LNCaP clone FGC (cell line): ENCODE measurements around the gene TVP23A.

ENCODE experiments used
- DNase-seq: peaks from one replicate; pipeline ENCODE4 v3.0.0-alpha.2; 2011; ENCODE audit warnings: low read depth
- H3K4me3 ChIP-seq: 2 replicates; pipeline ENCODE4 v1.5.1; 2011; ENCODE audit warnings: mild to moderate bottlenecking, low read depth, low read length, control low read depth
- CTCF ChIP-seq: IDR thresholded peaks from 2 replicates; pipeline ENCODE4 v1.5.1; 2012; ENCODE audit warnings: mild to moderate bottlenecking; ENCODE audit not compliant: control insufficient read depth, insufficient read depth; ENCODE audit errors: extremely low read depth

Gene TVP23A

GRCh38 chr16:10817963-10818941 is at the start of gene TVP23A:
TSS of gene TVP23A (minus strand) at chr16:10818794. CDS start at chr16:10818493, 301 bp downstream.
- no peak within 1 kb of the TSS for H3K4me3 ChIP-seq
- TF ChIP-seq CTCF, result no peak
- DNase-seq, result no peak

- H3K4me3 ChIP-seq, result no peak overlapping the region
- no peak for TF ChIP-seq CTCF
- no peak for DNase-seq
These were observed 49.6 kb upstream of the TVP23A start for GRCh38 chr16:10868104-10868595.

GRCh38 chr16:10867199-10867598 is 48.6 kb upstream of the TVP23A start:
- TF ChIP-seq CTCF, result no peak
- no peak overlapping the region for H3K4me3 ChIP-seq
- no peak for DNase-seq

GRCh38 chr16:10865991-10866966 is 47.7 kb upstream of the TVP23A start:
- H3K4me3 ChIP-seq, result no peak overlapping the region
- no peak for TF ChIP-seq CTCF
- DNase-seq, result no peak

- no peak overlapping the region for H3K4me3 ChIP-seq
- no peak for TF ChIP-seq CTCF
- no peak for DNase-seq
These were observed 43.8 kb upstream of the TVP23A start for GRCh38 chr16:10862438-10862837.

GRCh38 chr16:10859658-10860057 is 41.1 kb upstream of the TVP23A start:
- no peak for TF ChIP-seq CTCF
- no peak overlapping the region for H3K4me3 ChIP-seq
- DNase-seq, result no peak
